HPDE6-E6E7 (cell line): ENCODE results near the gene TFE3.

Experiments
- DNase-seq: peaks from one replicate; pipeline ENCODE4 v3.0.0; 2011; ENCODE audit warnings: missing footprints; ENCODE audit errors: extremely low spot score

TFE3 gene, protein sequence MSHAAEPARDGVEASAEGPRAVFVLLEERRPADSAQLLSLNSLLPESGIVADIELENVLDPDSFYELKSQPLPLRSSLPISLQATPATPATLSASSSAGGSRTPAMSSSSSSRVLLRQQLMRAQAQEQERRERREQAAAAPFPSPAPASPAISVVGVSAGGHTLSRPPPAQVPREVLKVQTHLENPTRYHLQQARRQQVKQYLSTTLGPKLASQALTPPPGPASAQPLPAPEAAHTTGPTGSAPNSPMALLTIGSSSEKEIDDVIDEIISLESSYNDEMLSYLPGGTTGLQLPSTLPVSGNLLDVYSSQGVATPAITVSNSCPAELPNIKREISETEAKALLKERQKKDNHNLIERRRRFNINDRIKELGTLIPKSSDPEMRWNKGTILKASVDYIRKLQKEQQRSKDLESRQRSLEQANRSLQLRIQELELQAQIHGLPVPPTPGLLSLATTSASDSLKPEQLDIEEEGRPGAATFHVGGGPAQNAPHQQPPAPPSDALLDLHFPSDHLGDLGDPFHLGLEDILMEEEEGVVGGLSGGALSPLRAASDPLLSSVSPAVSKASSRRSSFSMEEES

GRCh38 chrX:49043220-49043986 is at the start of gene TFE3:
Gene TFE3 (minus strand): TSS chrX:49043357. CDS start chrX:49043226, 131 bp downstream.
- peak; percentile 76 for DNase-seq

GRCh38 chrX:49089553-49089952 is 46.4 kb upstream of the TFE3 start:
- DNase-seq, result no peak

- no peak for DNase-seq
Observed at GRCh38 chrX:49082271-49082871, 39.2 kb upstream of the TFE3 start.

DNA sequence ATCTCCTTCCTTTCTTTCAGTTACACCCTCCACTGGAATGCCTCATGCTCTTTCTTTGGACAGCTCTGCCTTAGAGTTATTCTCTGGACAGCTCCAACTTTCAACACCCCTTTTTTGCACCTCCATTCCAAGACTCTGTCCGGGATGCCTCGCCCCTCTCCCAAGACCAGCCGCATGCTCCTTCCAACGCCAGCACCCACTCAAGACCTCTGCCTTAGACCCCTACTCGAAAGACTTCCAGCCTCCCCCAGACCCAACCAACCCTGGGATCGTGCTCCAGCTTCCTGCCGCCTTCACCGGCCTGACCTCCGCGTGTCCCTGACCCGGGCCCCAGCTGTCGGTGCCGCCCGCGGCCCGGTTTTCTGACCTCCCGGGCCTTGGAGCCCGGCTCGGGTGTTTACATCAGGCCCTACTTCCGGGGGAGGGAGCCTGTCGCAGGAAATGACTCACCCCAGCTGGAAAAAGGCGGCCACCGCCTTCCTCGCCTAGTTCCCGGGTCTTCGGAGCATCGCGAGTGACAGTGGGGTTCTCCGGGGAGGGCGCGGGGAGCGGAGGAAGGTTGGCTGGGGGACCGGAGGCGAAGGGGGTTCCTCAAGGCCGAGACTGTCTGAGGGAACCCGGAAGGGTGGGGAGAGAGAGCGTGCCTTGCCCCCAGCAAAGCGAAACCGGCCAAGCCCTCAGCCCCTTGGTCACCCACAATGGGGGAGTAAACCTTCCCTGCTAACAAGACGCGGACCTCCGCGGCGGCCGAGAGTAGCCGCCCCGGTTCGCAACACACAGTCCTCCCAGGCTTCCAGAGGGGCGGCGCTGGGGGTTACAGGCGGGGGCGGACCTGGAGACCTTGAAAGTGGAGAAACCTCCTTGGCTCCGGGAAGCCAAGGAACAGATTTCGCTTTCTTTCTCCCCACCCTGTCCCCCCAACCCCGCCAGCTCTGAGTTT is 36.6 kb upstream of the TFE3 start, which contains the start of gene WDR45:
Gene WDR45, minus strand, starts transcription at position 399 of the 940 bp plus-strand sequence. CDS start 1,792 bp downstream, outside the sequence.
- peak; percentile 62 for DNase-seq

- DNase-seq, result no peak
Observed at GRCh38 chrX:49077941-49078340, 34.8 kb upstream of the TFE3 start.

- no peak for DNase-seq
Observed at GRCh38 chrX:49075347-49075746, 32.2 kb upstream of the TFE3 start.

DNA sequence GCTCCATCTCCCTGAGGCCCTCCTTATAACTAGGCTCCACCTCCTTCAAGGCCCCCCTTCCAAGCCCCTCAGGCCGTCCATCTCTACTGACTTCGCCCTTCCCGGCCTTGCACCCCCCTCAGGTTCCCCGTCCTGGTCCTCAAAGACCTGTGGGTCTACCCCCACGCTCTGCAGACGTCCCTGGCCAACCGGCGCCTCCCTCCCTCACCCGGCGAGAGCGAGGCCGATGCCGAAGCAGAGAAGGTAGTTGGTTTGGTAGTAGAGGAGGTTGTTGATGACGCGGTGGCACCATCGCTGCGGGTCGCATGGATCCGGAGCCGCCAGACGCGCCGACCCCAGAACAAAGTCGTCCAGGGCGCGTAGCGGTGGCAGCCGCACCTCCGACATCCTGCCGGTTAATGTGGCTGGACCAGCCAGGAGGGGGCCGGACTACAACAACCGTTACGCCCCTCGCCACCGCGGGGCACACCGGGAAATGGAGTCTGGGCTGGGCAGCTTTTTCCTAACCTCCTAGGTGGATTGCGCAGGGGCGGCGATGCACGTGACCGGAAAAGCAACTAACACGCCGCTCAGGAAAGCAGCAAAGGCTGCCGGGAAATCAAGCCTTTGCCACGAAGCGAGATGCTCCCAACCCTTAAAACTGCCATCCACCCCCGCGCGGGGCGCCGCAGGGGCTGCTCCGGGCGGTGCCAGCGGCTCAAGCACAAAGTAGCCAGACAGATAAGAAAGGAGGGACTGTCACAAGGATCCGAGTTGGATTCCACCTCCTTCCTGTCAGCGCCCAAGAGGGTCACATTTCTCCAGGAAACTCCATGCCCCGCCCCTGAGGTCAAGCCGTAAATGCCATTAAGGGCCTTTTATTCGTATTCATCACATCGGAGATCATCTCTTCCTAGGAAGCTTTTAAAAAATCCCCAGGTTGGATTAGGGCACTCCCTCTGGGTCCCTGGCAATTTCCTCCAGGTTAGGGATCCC is 30.7 kb upstream of the TFE3 start, which contains the start of gene PRAF2:
Gene PRAF2, minus strand, starts transcription at position 402 of the 975 bp plus-strand sequence. Its CDS starts 15 bp downstream, at position 387.
- DNase-seq, result peak; percentile 72

GRCh38 chrX:49072712-49073095 is 29.5 kb upstream of the TFE3 start:
- no peak for DNase-seq

GRCh38 chrX:49071877-49072711 is 28.9 kb upstream of the TFE3 start:
- no peak for DNase-seq

GRCh38 chrX:49070988-49071387 is 27.8 kb upstream of the TFE3 start:
- no peak for DNase-seq

GRCh38 chrX:49069038-49069437 is 25.9 kb upstream of the TFE3 start:
- DNase-seq, result no peak

DNA sequence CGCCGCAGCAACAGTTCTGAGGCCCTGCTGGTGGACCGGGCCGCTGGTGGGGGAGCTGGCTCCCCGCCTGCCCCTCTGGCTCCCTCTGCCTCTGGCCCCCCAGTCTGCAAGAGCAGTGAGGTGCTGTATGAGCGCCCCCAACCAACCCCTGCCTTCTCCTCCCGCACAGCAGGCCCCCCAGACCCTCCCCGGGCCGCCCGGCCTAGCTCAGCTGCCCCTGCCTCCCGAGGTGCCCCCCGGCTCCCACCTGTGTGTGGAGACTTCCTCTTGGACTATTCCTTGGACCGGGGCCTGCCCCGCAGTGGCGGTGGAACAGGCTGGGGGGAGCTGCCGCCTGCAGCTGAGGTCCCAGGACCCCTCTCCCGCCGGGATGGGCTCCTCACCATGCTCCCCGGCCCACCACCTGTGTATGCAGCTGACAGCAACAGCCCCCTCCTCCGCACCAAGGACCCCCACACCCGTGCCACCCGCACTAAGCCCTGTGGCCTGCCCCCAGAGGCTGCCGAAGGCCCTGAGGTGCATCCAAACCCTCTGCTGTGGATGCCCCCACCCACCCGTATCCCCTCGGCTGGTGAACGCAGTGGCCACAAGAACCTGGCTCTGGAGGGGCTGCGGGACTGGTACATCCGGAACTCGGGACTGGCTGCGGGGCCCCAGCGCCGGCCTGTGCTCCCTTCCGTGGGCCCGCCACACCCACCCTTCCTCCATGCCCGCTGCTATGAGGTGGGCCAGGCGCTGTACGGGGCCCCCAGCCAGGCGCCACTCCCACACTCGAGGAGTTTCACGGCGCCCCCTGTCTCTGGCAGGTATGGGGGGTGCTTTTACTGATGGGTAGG is 24.3 kb upstream of the TFE3 start:
- DNase-seq, result no peak

- no peak for DNase-seq
Observed at GRCh38 chrX:49066690-49067089, 23.5 kb upstream of the TFE3 start.

GRCh38 chrX:49066278-49066677 is 23.1 kb upstream of the TFE3 start:
- no peak for DNase-seq

DNA sequence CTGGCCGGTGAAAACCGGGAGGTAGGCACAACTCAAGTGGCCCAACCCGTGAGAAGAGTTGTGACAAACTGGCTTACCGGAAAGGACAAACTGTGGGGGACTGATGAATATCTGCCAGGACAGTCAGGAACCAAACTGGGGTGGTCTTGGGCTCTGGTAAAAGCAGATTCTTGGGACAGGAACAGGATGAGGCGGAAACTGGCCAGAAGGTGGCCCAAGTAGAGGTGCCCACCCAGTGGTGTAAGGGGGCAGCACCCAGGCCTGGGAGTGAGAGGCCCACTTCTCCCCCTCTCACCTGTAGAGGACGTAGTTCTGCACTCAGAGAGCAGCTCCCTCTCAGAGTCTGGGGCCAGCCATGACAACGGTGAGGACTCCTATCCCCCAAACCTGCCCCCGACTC is 21.6 kb upstream of the TFE3 start:
- no peak for DNase-seq

DNA sequence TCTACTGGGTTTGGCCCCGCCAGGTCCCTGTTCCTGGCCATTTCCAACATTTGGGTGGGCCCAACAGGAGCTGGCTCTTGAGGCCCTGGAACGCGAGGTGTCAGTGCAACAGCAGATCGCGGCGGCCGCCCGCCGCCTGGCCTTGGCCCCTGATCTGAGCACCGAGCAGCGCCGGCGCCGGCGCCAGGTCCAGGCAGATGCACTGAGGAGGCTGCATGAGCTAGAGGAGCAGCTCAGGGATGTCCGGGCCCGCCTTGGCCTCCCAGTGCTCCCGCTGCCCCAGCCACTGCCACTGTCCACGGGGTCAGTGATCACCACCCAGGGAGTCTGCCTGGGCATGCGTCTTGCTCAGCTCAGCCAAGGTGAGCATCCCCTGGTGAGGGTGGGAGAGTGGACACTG is 21.1 kb upstream of the TFE3 start:
- no peak for DNase-seq

DNA sequence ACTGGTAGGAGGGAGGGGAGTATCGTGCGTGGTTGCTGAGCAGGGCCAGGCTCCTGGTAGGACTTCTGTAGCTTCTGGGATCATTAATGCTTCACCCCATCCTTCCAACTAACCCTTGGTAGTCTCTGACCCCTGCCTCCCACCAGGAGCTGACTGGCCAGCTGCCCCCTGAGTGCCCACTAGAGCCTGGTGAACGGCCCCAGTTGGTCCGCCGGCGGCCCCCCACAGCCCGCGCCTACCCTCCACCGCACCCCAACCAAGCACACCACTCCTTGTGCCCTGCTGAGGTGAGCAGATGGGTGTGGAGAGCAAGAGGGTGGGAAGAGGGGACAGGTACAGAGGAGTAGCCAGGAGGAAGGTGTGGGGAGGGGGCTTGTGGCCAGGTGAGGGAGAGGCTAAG is 20.6 kb upstream of the TFE3 start:
- no peak for DNase-seq

- DNase-seq, result no peak
Observed at GRCh38 chrX:49061916-49062315, 18.8 kb upstream of the TFE3 start.
